Endothelial cell of umbilical vein (primary cell): ENCODE data around the gene P3H2.

Experiments
- MAX ChIP-seq: IDR thresholded peaks from 2 replicates; pipeline ENCODE4 v1.6.1; 2011; ENCODE audit not compliant: insufficient read depth, insufficient read length
- POLR2AphosphoS5 ChIP-seq: IDR thresholded peaks from 2 replicates; pipeline ENCODE4 v1.6.1; 2012; ENCODE audit warnings: low read depth, mild to moderate bottlenecking, control low read depth, low read length, moderate library complexity; ENCODE audit not compliant: insufficient read depth

- no peak for TF ChIP-seq POLR2AphosphoS5
- TF ChIP-seq MAX: no peak
Observed at GRCh38 chr3:190097025-190097424, 23.7 kb downstream of the P3H2 start.
